OCI-LY7 (cell line): ENCODE measurements around the gene SPTLC2. TPM values are rescaled to one million over a fixed set of nuclear protein-coding genes. Genes with fewer than 3 reads are reported as not detected.
A peak's percentile ranks its signal among the peaks of the same experiment; 100 is the strongest.

Source experiments
- BruUV-seq: library from RNA; stranded (reverse); fragments of 400-500 nt; replicated peaks from 2 replicates; lab custom pipeline; 2021; lab: Mats Ljungman, UMichigan
- CTCF ChIA-PET: fragments of 300-600 bp; sonication (Branson Sonifier 250); formaldehyde crosslinking; loops from one replicate; lab custom pipeline; 2022; ENCODE audit warnings: antibody characterized with exemption; ENCODE audit not compliant: unreplicated experiment; lab: Charles Lee
- POLR2A ChIA-PET: fragments of 300-600 bp; sonication (Branson Sonifier 250); formaldehyde crosslinking; loops from one replicate; lab custom pipeline; 2022; ENCODE audit warnings: antibody characterized with exemption; lab: Charles Lee
- DNase-seq: peaks from one replicate; pipeline ENCODE4 v3.0.0-alpha.2; 2015; ENCODE audit warnings: low spot score
- H2AFZ ChIP-seq: fragments of 200-600 bp; sonication (generic), shearing (Covaris generic); 2 replicates; pipeline ENCODE4 v1.6.1; 2014; ENCODE audit warnings: mild to moderate bottlenecking, antibody characterized with exemption, low read length, moderate library complexity
- H3K27ac ChIP-seq: fragments of 200-600 bp; sonication (generic); 2 replicates; pipeline ENCODE4 v1.5.1; 2014; ENCODE audit warnings: mixed run types, low read depth, mild to moderate bottlenecking, moderate library complexity, low read length, inconsistent platforms; ENCODE audit not compliant: poor library complexity, severe bottlenecking
- H3K36me3 ChIP-seq: fragments of 200-600 bp; sonication (generic); 2 replicates; pipeline ENCODE4 v1.6.1; 2014; ENCODE audit warnings: mild to moderate bottlenecking, antibody characterized with exemption, low read length, moderate library complexity, mixed read lengths; ENCODE audit not compliant: insufficient read depth
- H3K4me1 ChIP-seq: fragments of 200-600 bp; sonication (generic); 2 replicates; pipeline ENCODE4 v1.5.1; 2014; ENCODE audit warnings: mild to moderate bottlenecking, low read length; ENCODE audit not compliant: insufficient read depth, poor library complexity, severe bottlenecking
- H3K4me2 ChIP-seq: fragments of 200-600 bp; sonication (generic); 2 replicates; pipeline ENCODE4 v1.6.1; 2014; ENCODE audit warnings: mild to moderate bottlenecking, low read length
- H3K4me3 ChIP-seq: fragments of 200-600 bp; sonication (generic); 2 replicates; pipeline ENCODE4 v1.5.1; 2014; ENCODE audit warnings: mild to moderate bottlenecking, low read depth, low read length; ENCODE audit not compliant: poor library complexity, severe bottlenecking
- H3K79me2 ChIP-seq: fragments of 200-600 bp; sonication (generic); 2 replicates; pipeline ENCODE4 v1.6.1; 2016; ENCODE audit warnings: low read depth, mild to moderate bottlenecking, low read length, moderate library complexity, mixed read lengths; ENCODE audit not compliant: insufficient read depth
- H3K9me2 ChIP-seq: fragments of 200-600 bp; sonication (generic); 2 replicates; pipeline ENCODE4 v1.6.1; 2016; ENCODE audit warnings: mild to moderate bottlenecking, low read length, mixed read lengths; ENCODE audit not compliant: insufficient read depth
- H3K9me3 ChIP-seq: fragments of 200-600 bp; sonication (generic); 2 replicates; pipeline ENCODE4 v1.6.1; 2014; ENCODE audit warnings: mild to moderate bottlenecking, mixed run types, low read length, mixed read lengths
- H4K20me1 ChIP-seq: fragments of 200-600 bp; sonication (generic); 2 replicates; pipeline ENCODE4 v1.6.1; 2014; ENCODE audit warnings: mild to moderate bottlenecking, antibody characterized with exemption, low read length, moderate library complexity, mixed read lengths; ENCODE audit not compliant: insufficient read depth
- CTCF ChIP-seq: fragments of 200-600 bp; sonication (generic); conservative IDR thresholded peaks from 2 replicates; pipeline ENCODE4 v1.5.1; 2014; ENCODE audit warnings: mild to moderate bottlenecking, antibody characterized with exemption, low read length, moderate library complexity, mixed read lengths
- EZH2phosphoT487 ChIP-seq: fragments of 200-600 bp; sonication (generic); IDR thresholded peaks from 2 replicates; pipeline ENCODE4 v1.6.1; 2018; ENCODE audit warnings: low read depth, borderline replicate concordance, mild to moderate bottlenecking, mixed run types, antibody characterized with exemption, low read length, moderate library complexity, mixed read lengths
- intact Hi-C: fragments of 100-400 bp; cut with micrococcal nuclease; formaldehyde crosslinking; loops from one replicate; pipeline ENCODE4 v1.10.0; 2022; ENCODE audit not compliant: unreplicated experiment
- total RNA-seq, 2 experiments: library from RNA; depleted of rRNA in 1 of 2; stranded (reverse); fragments of >200 nt in 1 of 2; shearing (Covaris generic) in 1 of 2; gene quantifications; 2 replicates each; pipeline ENCODE4 v1.2.3, GENCODE V29; 2014 to 2022

The SPTLC2 gene
- total RNA-seq, 2 experiments from 2014 or later = 14.7 to 45.1 TPM

GRCh38 chr14:77607741-77608302, 8.6 kb downstream of the SPTLC2 start:
- peaks cover 6% of the 10 kb centered on the region; the same call in 1 of the 2 replicates for H4K20me1 ChIP-seq
- peaks cover 99% of the 10 kb centered on the region for H3K79me2 ChIP-seq
- BruUV-seq = no TSS peak
- no peak for DNase-seq
- no peak overlapping the region for H3K4me2 ChIP-seq
- no peak overlapping the region for H2AFZ ChIP-seq
- no peaks in the 10 kb centered on the region for H3K9me2 ChIP-seq
- H3K36me3 ChIP-seq = peaks cover 24% of the 10 kb centered on the region
- intact Hi-C loops = no loop called here
- no peaks in the 10 kb centered on the region for H3K9me3 ChIP-seq
- no peak overlapping the region for H3K27ac ChIP-seq
- POLR2A ChIA-PET = interaction anchor here (0.7 to 1.9 kb wide), 8 partner anchors 9 to 146 kb away, joined by 3 to 6 read pairs (median 5); no protein-coding TSS in a partner anchor
- H3K4me3 ChIP-seq = no peak overlapping the region
- CTCF ChIA-PET = interaction anchor here (0.9 kb wide), 1 partner anchor 10 kb away, joined by 3 read pairs; no protein-coding TSS in a partner anchor
- TF ChIP-seq CTCF (no peak), EZH2phosphoT487 (no peak)
- peaks cover 35% of the 10 kb centered on the region for H3K4me1 ChIP-seq

- BruUV-seq = no TSS peak
- H3K27ac ChIP-seq = no peak overlapping the region
- peak overlapping the region; percentile 10; the same call in 1 of the 2 replicates for H3K4me2 ChIP-seq
- no peak for DNase-seq
- H3K4me3 ChIP-seq = no peak overlapping the region
- peaks cover 89% of the 10 kb centered on the region for H3K79me2 ChIP-seq
- no peaks in the 10 kb centered on the region for H3K9me2 ChIP-seq
- H3K4me1 ChIP-seq = peaks cover 28% of the 10 kb centered on the region
- intact Hi-C loops = no loop called here
- TF ChIP-seq EZH2phosphoT487 (no peak), CTCF (no peak)
- H4K20me1 ChIP-seq = 0 out of 2 replicates have a peak, but pooled peaks cover under 1% of the 10 kb centered on the region
- H3K36me3 ChIP-seq = peaks cover 30% of the 10 kb centered on the region
- H2AFZ ChIP-seq = no peak overlapping the region
- ChIA-PET CTCF (no interaction called here), POLR2A (interaction anchor here (0.6 to 1.7 kb wide), 8 partner anchors 10 to 229 kb away, joined by 3 to 5 read pairs (median 3); partner anchors contain the start of genes SAMD15 and TMED8)
- no peaks in the 10 kb centered on the region for H3K9me3 ChIP-seq
Observed at GRCh38 chr14:77605392-77605972, 11.0 kb downstream of the SPTLC2 start.
